ENCODE measurements around the gene NECTIN1. TPM values are rescaled to one million over a fixed set of nuclear protein-coding genes. Genes with fewer than 3 reads are reported as not detected.
A peak's percentile ranks its signal among the peaks of the same experiment; 100 is the strongest.

Gene NECTIN1
- total RNA-seq, 1 donor from 2014 or later: 19.5 TPM

- Mint-ChIP-seq H3K36me3 (no peaks in the 10 kb centered on the region), H3K27ac (no peak overlapping the region), H3K9me3 (no peaks in the 10 kb centered on the region), H3K4me3 (no peak overlapping the region), H3K4me1 (peaks cover 42% of the 10 kb centered on the region), H3K27me3 (ENCODE audit: insufficient read depth, low read depth) (peaks cover 9% of the 10 kb centered on the region)
- no peak overlapping the region for H3K4me3 ChIP-seq
- no peaks in the 10 kb centered on the region for H3F3A ChIP-seq (ENCODE audit: low read depth)
- no peak overlapping the region for H3K9ac ChIP-seq
- no peak for TF ChIP-seq EZH2phosphoT487 (IDR thresholded peaks at IDR 0.05)
- no peak for TF ChIP-seq CTCF (IDR thresholded peaks at IDR 0.05)
- no peak for TF ChIP-seq EZH2 (IDR thresholded peaks at IDR 0.05)
- H3K27ac ChIP-seq: no peak overlapping the region
- H3K4me1 ChIP-seq: peaks cover 14% of the 10 kb centered on the region
- no peaks in the 10 kb centered on the region for H3K79me2 ChIP-seq (ENCODE audit: low read depth)
- no peak for DNase-seq (ENCODE audit: low spot score)
- no peaks in the 10 kb centered on the region for H3K27me3 ChIP-seq
- H2AFZ ChIP-seq (replicated peaks): no peak overlapping the region
- H3K36me3 ChIP-seq: no peaks in the 10 kb centered on the region
- no peaks in the 10 kb centered on the region for H3K9me3 ChIP-seq (ENCODE audit: low read depth)
- no peak overlapping the region for H3K4me2 ChIP-seq
- H4K20me1 ChIP-seq (ENCODE audit: low read depth): no peaks in the 10 kb centered on the region
Observed at GRCh38 chr11:119643212-119643875, 85.7 kb downstream of the NECTIN1 start.

- H3K4me3 Mint-ChIP-seq: no peak overlapping the region
- no peaks in the 10 kb centered on the region for H3K36me3 Mint-ChIP-seq
- H3K27me3 Mint-ChIP-seq (ENCODE audit: insufficient read depth, low read depth): peaks cover 6% of the 10 kb centered on the region
- TF ChIP-seq CTCF (IDR thresholded peaks at IDR 0.05) (peak; percentile 61), EZH2 (IDR thresholded peaks at IDR 0.05) (no peak), EZH2phosphoT487 (IDR thresholded peaks at IDR 0.05) (no peak)
- H3K27ac Mint-ChIP-seq: no peak overlapping the region
- no peaks in the 10 kb centered on the region for H3K79me2 ChIP-seq (ENCODE audit: low read depth)
- H2AFZ ChIP-seq (replicated peaks): no peak overlapping the region
- no peak overlapping the region for H3K27ac ChIP-seq
- H3F3A ChIP-seq (ENCODE audit: low read depth): no peaks in the 10 kb centered on the region
- H3K27me3 ChIP-seq: no peaks in the 10 kb centered on the region
- H3K9me3 Mint-ChIP-seq: peaks cover under 1% of the 10 kb centered on the region
- DNase-seq (ENCODE audit: low spot score): peak; percentile 51
- no peak overlapping the region for H3K4me2 ChIP-seq
- H3K9me3 ChIP-seq (ENCODE audit: low read depth): no peaks in the 10 kb centered on the region
- no peak overlapping the region for H3K4me3 ChIP-seq
- H3K4me1 Mint-ChIP-seq: peaks cover 38% of the 10 kb centered on the region
- no peaks in the 10 kb centered on the region for H4K20me1 ChIP-seq (ENCODE audit: low read depth)
- peaks cover 12% of the 10 kb centered on the region for H3K4me1 ChIP-seq
- no peak overlapping the region for H3K9ac ChIP-seq
- H3K36me3 ChIP-seq: no peaks in the 10 kb centered on the region
Observed at GRCh38 chr11:119641983-119642745, 86.8 kb downstream of the NECTIN1 start.

- peaks cover 14% of the 10 kb centered on the region for H3K4me1 ChIP-seq
- Mint-ChIP-seq H3K27me3 (ENCODE audit: insufficient read depth, low read depth) (peaks cover 9% of the 10 kb centered on the region), H3K4me1 (peaks cover 38% of the 10 kb centered on the region), H3K36me3 (no peaks in the 10 kb centered on the region), H3K27ac (no peak overlapping the region), H3K4me3 (peak overlapping the region; percentile 24), H3K9me3 (peaks cover 2% of the 10 kb centered on the region)
- no peak overlapping the region for H3K4me3 ChIP-seq
- no peaks in the 10 kb centered on the region for H4K20me1 ChIP-seq (ENCODE audit: low read depth)
- no peaks in the 10 kb centered on the region for H3K79me2 ChIP-seq (ENCODE audit: low read depth)
- no peak overlapping the region for H2AFZ ChIP-seq (replicated peaks)
- no peak overlapping the region for H3K9ac ChIP-seq
- TF ChIP-seq EZH2phosphoT487 (IDR thresholded peaks at IDR 0.05): no peak
- TF ChIP-seq EZH2 (IDR thresholded peaks at IDR 0.05): no peak
- no peak for TF ChIP-seq CTCF (IDR thresholded peaks at IDR 0.05)
- no peaks in the 10 kb centered on the region for H3K9me3 ChIP-seq (ENCODE audit: low read depth)
- H3K27me3 ChIP-seq: no peaks in the 10 kb centered on the region
- H3K36me3 ChIP-seq: no peaks in the 10 kb centered on the region
- DNase-seq (ENCODE audit: low spot score): no peak
- H3F3A ChIP-seq (ENCODE audit: low read depth): no peaks in the 10 kb centered on the region
- H3K27ac ChIP-seq: no peak overlapping the region
- peak overlapping the region; percentile 17 for H3K4me2 ChIP-seq
Observed at GRCh38 chr11:119640541-119640940, 88.5 kb downstream of the NECTIN1 start.

Data from neural progenitor cell (in vitro differentiated cells).